Measurements from ENCODE around the gene POLR2L.

- TF ChIP-seq CTCF (IDR thresholded peaks at IDR 0.05) = no peak
- TF ChIP-seq EZH2 (IDR thresholded peaks at IDR 0.05; ENCODE audit: borderline replicate concordance, insufficient read depth, low read depth, low read length, poor library complexity, severe bottlenecking) = no peak
Measured at GRCh38 chr11:864898-865297, 22.6 kb upstream of the POLR2L start.
